HG03139 (cell line): ENCODE results near the gene POU2AF3.
"Not testable (repeated sequence)": the region's sequence is repeated elsewhere in the genome, so short reads cannot be mapped to it uniquely, and the experiment has no call there.

ENCODE experiments used
- ATAC-seq: cut with Tn5 transposase; IDR thresholded peaks from one replicate; pipeline ENCODE4 v1.9.1; 2021; ENCODE audit not compliant: unreplicated experiment

Gene POU2AF3

DNA sequence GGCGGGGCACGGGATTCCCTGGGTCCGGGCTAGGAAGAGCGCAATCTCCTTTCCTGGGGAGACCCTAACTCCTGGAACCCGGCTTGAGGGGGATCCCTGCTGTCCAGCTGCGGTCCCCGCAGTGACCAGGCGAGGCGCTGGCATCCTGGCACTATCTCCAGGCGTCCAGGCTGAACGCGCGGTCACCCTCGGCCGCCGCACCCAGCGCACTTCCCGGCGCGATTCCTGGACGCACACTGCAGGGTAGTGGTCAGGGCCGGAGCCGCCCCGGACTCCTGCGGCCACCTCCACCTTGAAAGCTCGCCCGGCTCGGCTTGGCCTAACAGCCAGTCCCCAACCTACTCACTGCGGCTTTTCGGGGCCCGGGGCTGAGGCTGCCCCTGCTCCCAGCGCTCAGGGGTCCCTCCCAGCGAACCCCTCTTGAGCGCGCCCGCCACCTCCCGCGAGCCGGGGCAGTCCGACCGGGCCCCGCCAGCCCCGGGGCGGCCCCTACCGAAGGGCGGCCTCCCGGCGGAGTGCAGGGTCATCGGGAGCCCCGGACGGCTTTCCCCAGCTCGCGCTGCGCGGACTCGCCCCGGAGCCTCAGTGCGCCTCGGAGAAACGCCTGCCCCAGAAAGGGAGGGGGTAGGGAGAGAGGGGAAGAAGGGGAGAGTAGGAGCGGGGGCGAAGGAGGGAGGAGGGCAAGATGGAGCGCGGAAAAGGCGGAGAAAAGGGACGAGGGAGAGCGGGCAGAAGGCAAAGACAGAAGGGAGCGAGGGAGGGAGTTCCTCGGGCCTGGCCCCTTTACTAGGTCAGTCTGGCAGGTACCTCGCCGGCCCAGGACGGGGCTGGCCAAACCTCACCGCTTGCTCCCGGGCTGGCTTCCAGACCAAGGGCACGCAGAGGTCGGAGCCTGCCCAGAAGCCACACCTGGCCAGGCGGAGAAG lies 1.0 kb downstream of the POU2AF3 start:
- ATAC-seq, result peak; percentile 47

DNA sequence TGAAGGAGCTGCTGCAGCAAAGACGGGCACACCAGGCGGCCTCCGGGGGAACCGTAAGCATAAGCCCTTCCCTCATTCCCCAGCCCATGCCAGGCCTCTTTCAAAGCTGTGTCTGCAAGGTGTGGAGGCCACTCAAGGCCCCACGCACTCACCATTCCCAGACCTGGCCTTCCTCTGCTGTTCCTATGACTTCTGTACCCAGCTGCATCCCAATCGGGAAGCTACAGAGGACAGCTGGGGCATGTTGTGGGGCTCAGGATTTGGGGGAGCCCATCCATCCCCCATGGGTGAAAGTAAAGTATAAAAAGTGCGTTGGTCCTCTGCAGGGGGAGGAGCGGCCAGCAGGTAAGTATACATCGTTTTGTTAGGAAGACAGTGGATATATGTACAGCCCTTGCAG lies 2.2 kb downstream of the POU2AF3 start:
- no peak for ATAC-seq

DNA sequence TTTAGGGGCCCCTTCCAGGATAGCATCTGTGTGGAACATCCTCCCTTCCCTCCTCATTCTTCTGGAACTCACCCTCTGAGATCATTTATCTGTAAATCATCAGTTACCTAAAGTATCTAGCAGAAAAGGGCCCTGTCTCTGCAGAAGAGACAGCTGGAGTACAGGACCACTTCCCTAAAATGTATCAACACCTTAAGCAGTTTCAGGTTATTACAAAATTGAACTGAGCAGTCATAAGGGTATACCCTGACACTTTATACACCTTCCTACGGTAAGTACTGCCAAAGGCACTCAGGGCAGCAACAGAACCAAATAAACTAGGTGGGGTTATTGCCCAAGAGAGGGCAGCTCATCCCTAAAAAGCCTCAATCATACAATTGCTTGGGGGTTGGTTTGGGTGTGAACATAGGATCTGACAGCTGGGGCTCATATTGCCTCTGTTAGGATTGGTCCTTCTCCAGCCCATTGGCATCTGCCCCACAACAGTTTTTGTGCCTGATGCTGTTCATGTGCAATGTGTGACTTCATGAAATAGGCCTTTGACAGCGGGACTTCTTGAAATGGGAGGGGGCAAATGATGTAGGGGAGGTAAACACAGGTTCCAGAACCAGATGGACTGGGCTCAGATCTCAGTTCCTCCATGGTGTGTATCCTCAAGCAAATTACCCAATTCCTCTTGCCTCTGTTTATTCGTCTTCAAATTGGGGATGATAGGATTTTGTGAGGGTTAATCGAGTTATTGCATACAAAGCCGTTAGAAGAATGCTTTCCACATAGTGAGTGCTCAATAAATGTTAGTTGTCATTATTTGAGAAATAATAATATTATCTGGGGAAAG lies 2.9 kb downstream of the POU2AF3 start:
- ATAC-seq, result no peak

DNA sequence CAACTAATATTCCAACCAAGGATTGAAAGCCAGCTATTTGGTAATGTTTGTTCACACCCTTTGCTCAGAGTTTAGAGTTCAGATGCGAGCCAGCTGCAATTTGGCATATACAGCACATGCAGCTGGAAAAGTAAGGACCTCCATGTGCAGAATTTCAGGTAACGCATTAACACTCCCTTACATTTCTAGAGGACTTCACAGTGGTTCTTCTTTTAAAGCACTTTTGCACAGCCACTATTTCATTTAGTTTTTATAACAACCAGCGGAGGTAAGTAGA lies 3.4 kb downstream of the POU2AF3 start:
- no peak for ATAC-seq

DNA sequence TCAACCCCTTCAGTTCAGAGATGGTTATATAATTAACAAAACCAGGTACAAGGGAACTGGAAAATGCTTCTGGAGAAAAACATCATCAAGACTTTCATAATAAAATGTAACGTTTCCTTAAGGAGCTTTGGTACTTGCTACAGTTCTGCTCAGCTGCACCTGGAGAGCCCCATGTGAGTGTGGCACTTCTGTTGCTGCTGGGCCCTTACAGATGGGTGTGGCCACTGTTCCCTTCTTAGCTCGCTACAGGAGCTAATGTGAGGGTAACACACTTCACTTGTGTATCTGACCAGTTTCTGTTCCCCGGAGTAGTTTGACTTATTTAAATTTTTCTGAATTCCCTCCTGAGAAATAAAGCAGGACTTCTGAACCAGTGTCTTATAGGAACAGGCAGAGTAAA lies 4.0 kb downstream of the POU2AF3 start:
- ATAC-seq, result no peak

DNA sequence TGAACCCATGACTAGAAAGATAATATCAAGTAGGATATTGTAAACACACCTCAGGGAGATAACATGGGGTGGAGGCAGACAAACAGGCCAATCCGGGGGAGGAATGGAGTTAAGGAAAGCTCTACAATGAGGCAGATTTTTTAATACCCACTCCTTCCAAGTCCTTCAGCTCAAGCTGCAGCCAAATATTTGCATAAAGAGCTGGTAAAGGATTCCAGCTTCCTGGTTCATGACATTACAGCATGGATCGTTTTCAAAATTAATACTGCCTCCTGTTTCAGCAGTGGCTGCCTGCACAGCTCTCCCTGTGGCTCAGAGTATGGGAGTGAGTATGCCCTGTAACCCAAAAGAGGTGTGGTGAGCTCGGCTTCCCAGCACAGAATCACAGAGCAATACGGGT lies 5.1 kb downstream of the POU2AF3 start:
- ATAC-seq, result no peak

DNA sequence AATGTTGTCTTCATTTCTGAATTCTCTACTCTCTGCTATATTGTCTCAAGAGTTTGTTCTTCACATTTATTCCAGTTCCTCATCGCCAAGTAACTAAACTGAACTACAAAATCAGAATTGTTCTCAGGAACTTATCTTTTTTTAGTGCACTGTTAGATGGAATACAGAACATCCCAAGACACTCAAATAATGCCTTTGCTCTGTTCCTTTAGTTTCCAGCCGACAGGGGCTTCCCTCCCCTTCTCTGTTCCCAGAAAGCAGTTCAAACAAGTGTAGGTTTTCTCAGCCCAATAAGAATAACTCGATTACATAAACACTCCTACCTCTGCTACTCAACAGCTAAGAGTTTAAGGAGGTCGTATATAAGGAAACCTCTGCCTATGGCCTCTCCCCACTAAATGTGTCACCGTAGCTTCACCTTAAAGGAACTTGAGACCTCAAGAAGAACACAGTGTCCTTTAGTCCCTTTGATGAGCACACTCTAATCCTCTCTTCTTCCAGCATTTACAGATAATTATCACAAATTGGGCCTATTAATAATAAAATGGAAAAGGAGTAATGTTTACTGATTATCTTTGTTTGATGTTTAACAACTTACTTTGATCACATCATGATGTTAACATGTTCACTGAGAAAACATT lies 6.9 kb downstream of the POU2AF3 start:
- ATAC-seq, result no peak

DNA sequence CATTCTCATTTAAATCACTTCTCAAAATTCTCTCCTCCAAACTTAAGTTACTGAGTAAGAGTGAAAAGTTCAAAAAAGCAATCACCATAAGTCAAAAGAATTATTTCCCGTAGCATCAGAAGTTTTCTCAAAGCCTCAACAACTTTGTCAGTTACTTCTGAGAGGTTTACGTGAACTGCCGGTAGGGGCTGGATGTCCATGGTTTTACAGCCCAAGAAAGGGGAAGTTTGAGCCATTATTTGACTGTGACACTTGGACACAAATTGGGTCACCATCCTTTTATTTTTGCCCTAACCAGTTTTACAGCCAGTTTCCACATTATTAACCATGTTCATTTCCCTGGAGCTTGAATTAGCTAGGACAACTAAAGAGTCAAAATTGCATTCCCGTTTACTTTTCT lies 7.5 kb downstream of the POU2AF3 start:
- ATAC-seq, result no peak

DNA sequence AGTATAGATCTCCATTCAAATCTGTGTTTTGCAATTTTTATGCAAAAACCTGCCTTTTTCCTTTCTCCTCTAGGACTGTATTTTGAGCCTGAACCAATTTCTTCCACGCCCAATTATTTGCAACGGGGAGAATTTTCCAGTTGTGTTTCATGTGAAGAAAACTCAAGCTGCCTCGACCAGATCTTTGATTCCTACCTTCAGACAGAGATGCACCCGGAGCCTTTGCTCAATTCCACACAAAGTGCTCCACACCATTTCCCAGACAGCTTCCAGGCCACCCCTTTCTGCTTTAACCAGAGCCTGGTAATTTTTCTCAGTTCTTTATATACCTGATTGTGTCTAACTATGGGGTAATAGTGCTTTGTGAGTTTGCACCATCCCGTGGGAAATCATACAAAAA lies 8.0 kb downstream of the POU2AF3 start:
- ATAC-seq, result no peak

DNA sequence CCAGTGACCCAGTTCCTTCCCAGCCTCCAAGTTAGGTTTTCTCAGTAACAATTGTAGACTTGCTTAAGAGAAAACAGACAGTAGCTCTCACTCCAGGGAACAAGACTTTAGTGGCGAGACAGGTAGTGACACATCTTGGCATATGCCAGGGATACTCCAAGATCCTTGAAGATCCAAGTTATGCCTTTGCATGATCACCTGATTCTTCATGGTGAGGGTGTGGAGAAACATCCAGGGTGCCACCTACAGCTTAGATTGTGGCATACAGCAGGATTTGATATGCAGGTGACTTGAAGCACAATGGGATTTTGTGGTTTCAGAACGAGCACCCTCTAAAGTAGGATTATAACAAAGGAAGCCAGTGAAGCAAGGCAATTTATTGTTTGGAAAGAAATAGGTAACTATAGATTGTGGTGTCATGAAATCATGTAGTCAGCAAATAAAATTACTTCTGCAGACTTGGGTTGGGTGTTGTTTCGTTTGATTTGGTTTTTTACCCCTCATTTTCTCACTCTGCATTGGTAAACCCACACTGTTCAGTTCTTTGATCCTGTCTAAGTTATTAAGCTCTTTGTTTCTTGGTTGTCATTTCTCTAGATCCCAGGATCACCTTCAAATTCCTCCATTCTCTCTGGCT lies 9.2 kb downstream of the POU2AF3 start:
- ATAC-seq, result no peak

DNA sequence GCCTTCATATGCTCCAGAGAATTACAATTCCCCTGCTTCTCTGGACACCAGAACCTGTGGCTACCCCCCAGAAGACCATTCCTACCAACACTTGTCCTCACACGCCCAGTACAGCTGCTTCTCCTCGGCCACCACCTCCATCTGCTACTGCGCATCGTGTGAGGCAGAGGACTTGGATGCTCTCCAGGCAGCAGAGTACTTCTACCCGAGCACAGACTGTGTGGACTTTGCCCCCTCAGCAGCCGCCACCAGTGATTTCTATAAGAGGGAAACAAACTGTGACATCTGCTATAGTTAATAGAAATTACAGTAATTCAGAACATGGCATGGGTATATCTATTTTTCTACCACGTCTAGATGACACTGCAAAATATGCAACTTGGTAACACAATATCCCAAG lies 9.8 kb downstream of the POU2AF3 start:
- ATAC-seq, result no peak

DNA sequence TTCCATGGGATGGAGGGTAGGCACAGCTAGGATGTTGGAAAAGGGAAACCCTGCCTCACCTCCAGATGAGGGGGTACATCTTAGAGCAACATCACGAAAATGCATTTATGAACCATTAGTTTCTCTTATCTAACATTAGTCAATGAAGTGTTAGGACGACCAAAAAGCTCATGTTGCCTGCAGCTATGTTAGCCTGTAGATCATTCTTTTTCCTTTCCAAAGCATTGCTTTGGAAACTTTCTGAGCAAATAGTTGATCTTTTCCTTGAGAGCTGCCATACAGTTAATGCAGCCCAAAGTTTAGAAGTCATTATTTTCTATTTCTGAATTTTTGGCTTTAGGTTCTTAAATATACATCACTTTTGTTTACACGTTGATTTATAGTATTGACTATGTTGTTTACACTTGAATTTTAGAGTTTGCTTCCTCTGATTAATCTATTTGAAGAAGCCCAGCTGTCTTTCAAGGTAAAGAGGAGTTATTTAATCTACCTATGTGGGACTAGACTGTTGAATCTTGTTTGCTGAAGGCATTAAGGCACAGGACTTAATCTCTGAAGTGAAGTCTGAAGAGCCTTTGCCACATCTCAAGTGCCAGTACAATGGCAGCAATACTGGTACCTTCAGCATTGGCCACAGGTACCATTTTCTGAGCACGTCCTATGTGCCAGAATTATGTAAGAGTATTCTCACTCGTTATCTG lies 11.0 kb downstream of the POU2AF3 start:
- no peak for ATAC-seq

DNA sequence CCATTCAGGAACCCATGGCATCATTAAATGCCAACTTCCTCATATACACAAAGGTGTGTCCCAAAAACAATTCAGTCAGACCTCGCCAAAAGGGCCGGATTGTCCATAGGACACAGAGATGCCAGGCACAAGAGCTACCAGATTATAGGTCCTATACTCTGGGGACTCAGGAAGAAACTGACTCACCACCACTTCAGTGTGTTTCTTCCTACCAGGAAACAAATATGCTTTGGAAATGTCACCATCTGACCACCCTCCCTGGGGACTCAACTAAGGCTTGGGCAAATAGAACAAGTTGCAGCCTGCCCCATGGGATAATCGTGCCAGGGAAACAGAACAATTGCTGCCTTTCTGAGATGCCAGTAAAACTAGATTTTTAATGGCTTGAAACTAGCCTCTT lies 11.7 kb downstream of the POU2AF3 start:
- ATAC-seq, result no peak

DNA sequence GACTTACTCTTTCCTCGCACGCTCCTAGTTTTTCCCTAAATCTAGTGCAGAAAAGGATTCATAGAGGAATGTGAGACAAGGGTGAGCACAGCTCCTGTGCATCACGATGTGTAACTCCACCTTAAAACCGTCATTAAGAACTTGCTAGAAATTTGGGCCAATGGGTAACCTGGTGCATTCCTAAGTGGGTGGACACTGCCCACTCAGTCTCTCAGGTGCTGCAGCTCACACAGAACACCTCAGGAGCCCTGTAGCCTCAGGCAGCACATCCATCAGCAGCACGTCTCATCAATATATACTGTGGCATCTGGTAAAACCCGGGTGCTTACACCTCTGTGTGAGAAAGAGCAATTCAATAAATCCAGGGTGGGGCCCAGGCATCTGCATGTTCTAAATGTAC lies 12.4 kb downstream of the POU2AF3 start:
- no peak for ATAC-seq

DNA sequence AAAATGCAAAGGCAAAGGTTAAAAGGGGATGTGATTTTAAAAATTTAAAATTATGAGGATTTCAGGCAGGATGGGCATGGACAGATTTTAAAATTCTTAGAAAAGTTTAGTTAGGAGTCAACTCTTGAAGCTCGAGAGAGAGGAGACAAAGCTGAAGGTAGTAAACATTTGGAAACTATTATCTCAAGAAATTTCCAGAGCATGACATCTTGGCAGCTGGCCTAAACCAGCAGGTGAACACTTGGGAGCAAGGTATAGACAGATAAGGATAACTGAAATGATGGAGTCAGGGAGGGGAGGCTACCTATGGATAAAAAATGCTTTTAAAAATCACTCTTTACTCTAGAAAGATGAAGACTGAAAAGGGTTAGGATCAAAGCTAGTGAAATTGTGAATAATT lies 13.7 kb downstream of the POU2AF3 start:
- no peak for ATAC-seq

DNA sequence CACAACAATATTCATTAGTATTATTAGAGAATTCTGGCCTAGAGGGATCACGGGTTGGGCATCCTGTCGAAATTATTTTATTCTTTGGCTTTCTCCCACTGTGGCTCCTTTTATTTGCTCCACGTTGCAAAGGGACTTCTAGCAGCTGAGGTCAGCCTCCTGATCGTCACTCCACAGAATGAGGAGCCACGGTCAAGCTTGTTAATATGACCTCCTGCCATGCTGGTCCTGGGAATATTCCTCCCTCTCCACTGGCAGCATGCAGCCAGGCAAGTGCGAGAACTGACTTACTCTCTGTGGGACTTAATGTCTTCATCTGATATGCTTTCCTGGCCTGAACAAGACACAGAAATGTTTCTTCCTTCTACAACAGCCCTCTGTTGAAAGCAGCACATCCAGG lies 20.9 kb downstream of the POU2AF3 start:
- no peak for ATAC-seq

DNA sequence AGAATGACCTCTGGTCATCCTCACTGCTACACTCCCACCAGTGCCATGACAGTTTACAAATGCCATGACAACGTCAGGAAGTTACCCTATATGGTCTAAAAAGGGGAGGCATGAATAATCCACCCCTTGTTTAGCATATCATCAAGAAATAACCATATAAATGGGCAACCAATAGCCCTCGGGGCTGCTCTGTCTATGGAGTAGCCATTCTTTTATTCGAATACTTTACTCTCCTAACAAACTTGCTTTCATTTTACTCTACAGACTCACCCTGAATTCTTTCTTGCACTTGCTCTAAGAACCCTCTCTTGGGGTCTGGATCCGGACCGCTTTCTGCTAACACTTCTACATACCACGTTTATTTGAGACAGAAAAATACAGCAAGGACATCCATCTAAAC lies 21.9 kb downstream of the POU2AF3 start:
- ATAC-seq, result not testable (repeated sequence)

DNA sequence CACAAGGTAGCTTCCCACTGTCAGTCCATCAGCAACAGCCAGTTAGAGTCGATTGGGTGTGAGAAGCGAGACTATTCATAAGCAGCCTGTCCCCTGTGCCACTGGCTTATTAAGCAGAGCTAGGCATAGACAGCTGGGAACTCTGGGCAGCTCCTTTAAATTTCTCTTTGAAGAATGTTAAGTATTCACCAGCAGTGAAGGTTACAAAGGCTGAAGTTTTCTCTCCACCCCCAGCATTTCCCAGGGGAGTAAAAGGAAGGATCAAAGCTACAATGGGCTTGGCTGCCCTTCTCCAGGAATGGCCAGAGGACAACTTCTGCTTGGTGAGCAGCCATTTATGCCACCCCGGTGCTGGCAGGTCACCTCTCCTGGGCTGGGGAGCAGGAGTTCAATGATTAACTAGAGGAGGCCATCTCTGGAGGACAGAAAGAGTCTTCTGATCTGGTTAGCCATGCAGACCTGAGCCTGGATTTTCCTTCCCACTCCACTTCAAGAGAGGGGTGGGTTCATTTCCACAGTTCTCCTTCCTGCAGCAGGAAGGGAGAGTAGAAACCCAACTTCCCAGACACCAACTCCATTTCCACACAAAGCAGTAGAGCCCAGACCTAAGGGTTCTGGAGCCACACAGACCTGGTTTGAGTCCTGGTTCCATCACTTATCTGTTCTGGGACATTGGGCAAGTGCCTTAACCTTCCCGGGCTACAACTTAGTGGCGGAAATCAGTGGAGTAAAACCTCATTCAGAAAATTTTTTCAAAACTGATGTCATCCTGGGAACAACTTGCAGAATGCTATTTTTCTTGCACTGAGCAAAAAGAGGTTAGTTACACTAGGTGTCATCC lies 22.6 kb downstream of the POU2AF3 start:
- ATAC-seq, result no peak

DNA sequence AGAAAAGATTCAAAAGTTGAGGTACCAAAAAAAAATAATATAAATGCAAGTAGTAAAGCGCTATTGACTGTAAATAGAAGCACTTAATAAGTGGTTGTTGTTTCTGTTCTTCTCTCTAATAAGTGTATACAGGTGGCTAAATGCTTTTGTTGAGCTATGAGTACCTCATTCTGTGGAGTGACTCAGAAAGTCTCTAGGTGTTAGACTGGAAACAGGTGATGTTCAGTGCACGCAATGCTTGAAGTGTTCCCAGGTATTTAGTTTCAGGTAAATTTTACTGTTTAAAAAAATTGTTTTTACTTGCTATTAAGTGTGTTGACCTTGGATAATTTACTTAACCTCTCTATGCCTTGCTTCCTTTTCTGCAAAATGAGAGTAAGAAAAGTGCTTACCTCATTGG lies 24.2 kb downstream of the POU2AF3 start:
- ATAC-seq, result no peak

DNA sequence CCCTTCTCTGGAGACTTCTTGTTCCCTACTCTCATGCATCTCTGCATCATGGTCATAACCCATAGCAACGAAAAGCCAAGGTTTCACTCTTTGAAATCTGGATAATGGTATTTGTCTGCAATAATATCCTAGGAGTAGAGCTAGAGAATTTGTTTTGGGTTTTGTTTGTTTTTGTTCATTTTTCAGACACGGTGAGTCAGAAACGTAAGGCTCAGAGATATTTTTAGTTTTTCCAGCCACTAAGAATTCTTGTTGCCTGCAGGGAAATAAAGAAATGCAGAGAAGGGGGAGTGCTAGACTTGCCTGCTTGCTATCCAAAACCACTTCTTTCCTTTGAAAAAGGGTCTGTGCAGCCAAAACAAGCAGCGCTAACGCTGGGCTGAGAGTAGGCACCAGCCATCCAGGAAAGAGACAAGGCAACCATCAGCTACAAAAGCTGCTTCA lies 26.0 kb downstream of the POU2AF3 start:
- no peak for ATAC-seq
